HPDE6-E6E7 (cell line): ENCODE data around the gene SMC5.
"Not testable (repeated sequence)": the region's sequence is repeated elsewhere in the genome, so short reads cannot be mapped to it uniquely, and the experiment has no call there.

Experiments used
- DNase-seq: peaks from one replicate; pipeline ENCODE4 v3.0.0; 2011; ENCODE audit warnings: missing footprints; ENCODE audit errors: extremely low spot score

Gene SMC5

DNA sequence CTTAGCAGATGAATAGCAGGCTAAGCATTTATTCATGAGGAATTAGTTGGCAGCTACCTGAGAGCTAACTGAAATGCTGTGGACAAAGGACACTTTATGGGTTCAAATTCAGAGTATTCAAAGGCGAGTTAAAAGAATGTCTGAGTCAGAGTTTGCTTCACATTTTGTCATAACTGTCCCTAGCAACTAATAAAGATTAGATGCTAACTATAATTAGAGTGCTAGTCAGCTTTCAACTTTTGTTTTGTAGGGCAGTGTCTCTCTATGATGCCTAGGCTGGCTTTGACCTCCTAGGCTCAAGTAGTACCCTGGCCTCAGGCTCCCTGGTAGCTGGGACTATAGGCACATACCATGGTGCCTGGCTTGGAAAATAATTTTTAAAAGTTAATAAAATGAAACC is 4.6 kb downstream of the SMC5 start:
- no peak for DNase-seq

DNA sequence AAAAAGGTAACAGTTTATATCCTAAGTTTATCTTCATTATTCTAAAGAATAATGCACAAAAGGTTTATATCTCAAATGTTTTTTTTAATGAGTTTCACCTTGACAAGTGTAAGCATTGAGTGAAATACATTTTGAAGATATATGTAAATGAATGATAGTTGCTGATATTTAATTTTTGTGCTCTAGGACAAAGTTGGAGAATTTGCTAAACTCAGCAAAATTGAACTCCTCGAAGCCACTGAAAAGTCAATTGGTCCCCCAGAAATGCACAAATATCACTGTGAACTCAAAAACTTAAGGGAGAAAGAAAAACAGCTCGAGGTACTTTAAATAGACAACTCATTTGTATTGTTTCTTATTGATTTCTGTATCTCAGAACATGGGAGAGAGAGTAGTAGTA is 19.5 kb downstream of the SMC5 start:
- DNase-seq: no peak

DNA sequence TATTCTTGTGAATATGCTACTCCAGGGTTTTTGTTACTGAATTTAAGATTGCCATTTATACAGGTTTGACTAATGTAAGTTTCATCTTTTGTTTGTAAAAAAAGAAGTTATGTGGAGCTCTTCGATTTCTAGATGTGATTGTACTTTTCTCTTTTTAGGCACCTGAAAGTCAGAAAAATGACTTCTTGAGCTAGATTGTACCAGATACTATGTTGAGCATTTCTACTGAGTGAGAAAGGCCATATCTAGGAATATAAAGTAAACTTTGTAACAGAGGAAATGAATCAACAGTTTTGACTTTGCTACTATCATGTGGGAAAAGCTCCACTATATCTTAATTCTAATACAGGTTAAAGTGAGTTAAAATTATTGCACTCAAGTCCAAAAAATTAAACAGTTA is 25.1 kb downstream of the SMC5 start:
- no peak for DNase-seq

DNA sequence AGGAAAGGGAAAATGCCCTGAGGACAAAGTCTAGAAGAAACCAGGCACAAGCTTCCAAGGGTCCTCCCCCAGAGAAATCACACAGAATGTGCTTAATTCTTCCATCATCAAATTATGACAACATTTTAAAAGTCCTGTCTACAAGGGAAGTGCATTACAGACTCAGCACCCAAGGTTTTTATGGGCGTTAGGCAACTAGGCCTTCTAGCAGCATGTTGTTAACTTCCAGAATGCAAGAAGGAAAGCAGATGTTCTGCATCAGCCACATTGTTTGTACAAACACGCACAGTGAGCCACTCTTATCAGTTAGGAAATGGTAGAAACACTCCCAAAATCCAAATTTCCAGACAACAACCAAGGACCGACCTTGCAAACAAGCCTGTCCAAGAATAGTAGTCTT is 26.5 kb downstream of the SMC5 start:
- no peak for DNase-seq

DNA sequence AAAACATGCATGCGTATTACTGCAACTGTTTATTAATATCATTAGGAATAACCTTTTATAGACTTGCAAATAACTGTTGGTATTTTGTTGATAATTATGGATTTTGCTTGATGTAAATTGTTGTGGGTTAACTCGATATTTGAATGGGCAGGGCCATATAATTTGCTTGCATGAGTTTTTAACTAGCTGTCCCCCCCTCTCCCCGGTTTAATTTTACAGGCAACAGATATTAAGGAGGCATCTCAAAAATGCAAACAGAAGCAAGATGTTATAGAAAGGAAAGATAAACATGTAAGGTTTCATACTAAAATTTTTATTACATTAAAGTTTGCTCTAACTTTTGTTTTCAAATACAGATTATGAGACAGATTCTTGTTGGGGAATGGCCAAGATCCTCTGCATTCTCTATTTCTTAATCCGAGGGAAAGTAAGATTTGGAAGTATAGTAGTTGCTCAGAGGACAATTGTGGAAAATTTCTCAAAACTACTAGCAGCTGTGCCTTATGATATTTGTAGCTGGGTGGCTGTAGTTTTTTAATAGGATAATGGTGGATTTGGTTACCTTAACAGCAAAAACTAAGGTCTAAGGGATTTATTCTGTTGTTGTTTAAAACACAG is 27.3 kb downstream of the SMC5 start:
- DNase-seq: no peak

DNA sequence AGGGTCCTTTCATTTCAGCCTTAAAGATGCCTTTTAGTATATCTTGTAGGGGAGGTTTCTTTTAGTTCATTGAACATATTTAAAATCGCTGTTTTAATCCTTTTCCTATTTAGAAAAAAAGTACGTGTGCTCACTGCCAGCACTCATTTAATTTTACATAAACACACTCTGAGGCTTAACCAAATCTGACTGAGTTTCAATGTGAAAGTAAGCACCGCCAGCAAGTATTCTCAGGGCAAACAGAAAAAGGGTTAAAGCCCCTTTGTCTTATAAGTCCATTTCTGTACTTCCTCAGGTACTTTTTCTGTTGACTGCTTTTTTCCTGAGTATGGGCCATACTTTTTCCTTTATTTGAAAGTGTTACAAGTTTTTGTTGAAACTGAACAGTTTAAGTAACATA is 31.8 kb downstream of the SMC5 start:
- DNase-seq: no peak

DNA sequence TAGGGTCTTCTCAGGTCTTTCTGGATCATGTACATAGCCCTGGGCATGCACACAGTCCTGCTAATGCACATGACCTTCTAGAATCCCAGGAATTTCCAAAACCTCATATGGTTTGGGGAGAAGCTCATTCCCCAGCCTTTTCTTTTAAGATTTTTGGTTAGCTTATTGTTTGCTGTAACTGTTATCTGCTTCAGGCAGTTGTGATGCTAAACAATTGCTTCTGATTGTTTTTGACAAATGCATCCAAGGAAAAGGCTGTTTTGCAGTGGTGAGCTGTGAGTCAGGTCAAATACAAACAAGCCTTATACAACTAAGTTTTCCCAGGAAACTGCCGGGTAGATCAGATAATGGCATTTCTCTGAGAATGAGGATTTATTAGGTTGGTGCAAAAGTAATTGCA is 32.7 kb downstream of the SMC5 start:
- no peak for DNase-seq

DNA sequence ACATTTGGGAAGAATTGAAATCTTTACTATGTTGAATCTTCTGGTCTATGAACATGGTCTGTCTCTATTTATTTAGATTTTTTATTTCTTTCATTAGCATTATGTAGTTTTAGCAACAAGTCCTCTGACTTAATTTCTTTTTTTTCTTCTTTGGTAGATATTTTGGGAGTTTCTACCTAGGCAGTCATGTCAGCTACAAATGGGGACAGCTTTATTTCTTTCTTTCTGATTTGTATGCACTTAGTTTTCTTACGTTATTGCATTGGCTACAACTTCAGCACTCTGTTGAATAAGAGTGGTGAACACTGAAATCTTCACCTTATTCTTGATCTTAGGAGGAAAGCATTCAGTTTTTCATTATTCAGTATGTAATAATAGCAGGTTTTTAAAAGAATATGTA is 33.5 kb downstream of the SMC5 start:
- DNase-seq: no peak

DNA sequence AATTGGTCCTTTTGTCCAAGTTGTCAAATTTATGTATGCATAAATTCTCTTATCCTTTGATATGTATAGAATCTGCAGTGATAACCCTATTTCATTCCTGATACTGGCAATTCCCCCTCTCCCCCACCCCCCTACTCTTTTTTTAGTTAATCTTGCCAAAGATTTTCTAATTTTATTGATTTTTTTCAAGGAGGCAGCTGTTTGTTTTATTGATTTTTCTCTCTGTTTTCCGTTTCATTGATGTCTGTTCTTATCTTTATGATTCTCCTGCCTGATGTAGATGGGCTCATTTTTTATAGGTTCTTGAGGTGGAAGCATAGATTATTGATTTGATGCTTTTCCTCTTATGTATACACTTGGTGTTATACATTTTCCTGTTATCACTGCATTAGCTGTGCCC is 34.4 kb downstream of the SMC5 start:
- no peak for DNase-seq

DNA sequence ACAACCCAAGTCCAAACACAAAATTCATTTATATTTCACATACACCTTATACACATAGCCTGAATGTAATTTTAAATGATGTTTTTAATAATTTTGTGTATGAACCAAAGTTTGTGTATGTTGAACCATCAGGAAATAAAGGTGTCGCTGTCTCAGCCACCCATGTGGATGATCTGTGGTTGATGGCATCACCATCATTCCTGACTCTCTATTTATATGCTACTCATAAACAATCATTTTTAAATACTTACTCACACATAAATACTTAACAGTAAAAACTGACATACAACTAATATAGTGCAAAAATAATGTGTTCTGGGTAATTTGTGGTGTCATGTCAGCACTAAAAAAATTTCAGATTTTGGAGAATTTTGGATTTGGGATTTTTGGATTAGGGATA is 38.4 kb downstream of the SMC5 start:
- no peak for DNase-seq

DNA sequence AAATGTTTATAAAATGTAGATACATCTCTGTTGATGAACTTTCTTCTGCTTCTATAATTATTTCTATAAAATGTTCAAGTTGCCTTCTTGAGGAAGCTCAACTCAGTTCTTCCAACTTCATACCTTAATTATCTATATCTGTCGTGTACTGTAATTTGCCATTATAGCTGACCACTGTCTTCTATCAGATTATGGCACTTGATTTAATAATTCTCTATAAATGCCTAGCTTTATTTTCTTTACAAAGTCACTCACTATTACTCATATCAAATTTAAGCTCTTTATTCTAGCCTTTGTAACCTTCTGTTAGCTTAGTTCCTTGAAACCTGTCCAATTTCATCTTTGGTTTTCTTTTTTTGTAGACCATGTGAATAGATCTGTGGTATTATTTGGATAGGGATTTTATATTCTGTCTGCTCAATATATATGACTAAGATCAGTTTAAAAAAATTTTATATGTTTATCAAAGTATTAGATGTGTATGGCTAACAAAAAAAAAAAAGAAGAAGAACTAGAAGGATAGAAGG is 39.5 kb downstream of the SMC5 start:
- no peak for DNase-seq

DNA sequence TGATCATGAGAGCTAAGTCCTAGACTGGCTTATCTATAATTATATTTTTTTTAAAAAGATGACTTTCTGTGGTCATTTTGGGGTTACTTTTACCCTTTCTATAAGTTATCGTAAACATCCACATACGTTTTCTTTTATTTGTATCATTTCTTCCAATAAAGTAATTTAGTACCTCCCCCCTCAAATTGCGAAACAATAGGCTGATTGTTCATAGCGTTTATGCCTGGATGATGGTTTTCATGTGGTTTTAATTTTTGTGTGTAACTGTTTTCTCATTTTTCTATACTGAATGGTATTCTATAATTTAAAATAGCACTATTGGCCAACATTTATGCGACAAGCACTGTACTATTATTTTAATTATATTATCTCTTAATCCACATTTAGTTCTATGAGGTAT is 44.5 kb downstream of the SMC5 start:
- DNase-seq: no peak

DNA sequence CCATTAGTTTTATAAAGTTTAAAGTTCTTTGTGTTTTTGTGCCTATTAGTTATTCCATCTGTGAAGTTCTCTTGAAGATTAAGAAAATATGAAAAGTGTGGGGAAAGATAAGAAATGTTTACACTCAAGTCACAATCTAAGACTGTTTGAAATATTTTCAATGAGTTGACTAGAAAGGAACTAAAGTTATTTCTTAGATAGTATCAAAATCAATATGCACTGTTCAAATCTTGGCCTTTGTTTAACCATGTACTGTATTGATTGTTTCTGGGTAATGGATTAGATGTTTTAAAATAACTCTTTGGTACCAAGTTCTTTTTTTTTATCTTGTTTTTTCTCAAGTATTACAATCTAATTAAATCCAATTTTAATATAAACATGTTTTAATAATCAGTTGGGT is 46.0 kb downstream of the SMC5 start:
- no peak for DNase-seq

DNA sequence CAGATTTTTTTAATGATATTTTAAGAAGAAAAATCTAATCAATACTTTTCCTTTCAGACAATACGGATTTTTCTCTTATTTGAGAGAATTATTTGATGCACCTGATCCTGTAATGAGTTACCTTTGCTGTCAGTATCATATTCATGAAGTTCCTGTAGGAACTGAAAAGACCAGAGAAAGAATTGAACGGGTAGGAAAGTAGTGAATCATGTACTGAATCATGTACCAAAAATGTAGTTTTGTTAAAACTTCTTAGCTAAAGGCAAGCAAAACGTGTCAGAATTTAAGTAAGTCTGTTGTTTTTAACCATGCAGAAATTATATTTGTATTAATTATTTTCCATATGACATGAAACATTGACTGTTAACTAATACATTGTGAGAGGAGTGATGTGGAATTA is 56.6 kb downstream of the SMC5 start:
- DNase-seq: no peak

DNA sequence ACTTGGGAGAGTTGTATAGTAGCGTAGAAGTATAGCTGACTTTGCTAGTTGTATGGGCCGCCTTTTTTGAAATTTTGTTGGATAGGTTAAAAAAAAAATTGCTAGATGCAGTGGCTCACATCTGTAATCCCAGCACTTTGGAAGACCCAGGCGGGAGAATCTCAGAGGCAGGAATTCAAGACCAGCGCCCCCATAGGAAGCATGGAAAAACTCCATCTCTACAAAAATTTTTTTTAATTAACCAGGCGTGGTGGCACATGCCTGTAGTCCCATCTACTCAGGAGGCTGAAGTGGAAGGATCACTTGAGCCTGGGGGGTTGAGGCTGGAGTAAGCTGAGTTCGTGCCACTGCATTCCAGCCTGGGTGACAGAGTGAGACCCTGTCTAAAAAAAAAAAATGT is 59.2 kb downstream of the SMC5 start:
- DNase-seq: no peak

DNA sequence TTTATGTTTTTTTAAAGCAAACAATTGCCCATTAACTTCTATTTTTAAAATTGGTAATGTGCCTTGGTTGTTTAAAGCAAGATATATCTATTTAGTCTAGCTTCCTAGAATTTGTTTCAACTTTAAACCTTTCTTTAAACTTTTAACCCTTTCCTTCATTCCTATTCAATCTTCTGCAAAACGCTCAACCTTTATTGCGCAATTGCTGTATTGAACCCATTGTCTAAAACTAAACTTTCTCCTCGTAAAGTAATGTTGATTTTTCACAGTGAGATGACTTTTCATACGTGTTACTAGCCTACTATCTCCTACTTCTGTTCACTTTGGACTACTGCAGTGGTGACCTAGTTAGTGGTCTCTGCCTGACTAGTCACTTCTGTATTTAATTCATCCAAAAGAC is 63.3 kb downstream of the SMC5 start:
- DNase-seq: no peak

DNA sequence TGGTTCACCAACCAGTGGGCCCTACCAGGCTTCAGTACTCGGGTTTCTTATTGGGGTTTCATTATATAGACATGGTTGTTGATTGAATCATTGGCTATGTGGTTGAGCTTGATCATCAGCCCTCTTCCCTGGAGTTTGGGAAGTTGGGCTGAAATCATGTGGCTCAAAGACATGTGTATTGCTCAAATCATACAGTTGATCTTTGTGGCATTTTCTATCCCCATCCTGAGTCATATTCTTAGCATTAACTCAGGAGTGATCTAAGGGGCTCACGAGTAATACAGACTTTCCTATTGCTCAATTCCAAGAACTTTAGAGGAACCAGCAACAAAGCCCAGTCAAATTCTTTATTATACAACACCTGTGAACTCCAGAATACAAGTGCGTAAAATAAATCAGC is 66.2 kb downstream of the SMC5 start:
- no peak for DNase-seq

DNA sequence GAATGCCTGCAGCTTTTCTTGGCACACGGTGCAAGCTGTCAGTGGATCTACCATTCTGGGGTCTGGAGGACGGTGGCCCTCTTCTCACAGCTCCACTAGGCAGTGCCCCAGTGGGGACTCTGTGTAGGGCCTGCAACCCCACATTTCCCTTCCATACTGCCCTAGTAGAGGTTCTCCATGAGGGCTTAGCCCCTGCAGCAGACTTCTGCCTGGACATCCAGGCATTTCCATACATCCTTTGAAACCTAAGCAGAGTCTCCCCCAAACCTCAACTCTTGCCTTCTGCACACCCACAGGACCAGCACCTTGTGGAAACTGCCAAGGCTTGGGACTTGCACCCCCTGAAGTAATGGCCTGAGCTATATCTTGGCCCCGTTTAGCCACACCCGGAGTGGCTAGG is 69.8 kb downstream of the SMC5 start:
- not testable (repeated sequence) for DNase-seq

DNA sequence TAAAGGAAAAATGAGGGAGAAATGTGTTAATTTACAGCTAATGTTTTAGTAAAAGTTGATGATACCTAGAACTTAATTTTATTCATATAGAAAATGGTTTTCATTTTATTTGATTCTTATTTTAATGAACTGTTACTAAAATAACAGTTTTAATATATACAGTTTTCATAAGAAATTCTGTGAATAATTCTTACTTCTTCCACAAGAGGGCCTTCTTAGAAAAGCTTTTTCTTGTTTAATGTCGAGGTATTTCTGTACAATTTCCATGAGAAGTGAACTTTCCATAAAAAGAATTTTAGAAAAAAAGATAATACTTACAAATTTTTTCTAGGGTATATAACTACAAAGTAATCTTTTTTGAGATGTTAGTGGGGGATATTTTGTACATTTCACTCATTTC is 81.8 kb downstream of the SMC5 start:
- no peak for DNase-seq

DNA sequence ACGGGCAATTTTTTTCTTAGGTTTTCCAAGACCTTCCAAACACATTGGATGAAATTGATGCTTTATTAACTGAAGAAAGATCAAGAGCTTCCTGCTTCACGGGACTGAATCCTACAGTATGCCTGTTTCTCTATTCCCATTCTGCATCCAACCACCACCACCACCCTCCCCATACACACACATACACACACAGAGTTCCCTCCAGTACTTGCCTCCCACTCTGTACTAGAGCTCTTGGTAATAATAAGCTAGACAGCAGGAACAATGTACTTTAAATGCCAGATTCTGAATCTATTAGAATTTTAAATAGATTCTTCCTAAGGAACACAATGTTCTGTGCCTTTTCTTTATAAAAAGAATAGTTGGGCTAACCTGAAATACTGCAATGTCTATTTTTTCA is 88.3 kb downstream of the SMC5 start:
- no peak for DNase-seq

DNA sequence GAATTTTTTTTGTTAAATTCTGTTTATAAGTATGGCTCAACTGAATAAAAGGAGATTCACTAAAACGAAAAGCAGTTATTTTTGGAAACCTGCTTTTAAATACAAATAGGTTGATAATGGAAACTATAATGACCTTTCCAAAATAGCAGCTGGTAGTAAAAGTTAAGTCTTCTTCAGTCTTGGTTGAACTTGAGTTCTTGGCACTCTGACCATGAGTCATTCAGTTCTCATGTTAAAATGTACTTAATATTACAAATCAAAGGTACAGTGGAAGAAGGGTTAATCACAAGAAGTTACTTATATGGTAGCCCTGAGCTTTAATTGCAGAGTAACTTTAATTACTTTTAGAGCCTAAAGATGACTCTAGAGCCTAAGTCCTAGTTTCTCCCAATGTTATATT is 93.6 kb downstream of the SMC5 start:
- no peak for DNase-seq

DNA sequence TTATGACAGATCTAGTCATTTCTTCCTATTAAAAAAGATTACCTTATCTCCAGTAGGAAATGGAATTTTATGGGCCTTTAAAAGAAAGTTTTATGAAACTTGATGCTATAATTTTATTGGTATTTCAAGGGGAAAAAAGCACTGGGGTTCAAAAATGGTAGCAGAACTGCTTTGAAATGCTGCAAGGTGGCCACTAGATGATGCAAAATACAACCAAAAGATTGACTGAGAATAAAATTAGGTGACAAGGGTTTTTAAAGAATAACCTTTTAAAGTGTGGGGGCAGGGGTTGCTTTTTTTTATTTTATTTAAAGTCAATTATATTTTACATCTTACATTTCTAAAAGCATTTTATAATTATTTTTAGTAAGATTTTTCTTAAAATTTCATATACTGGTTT is 94.0 kb downstream of the SMC5 start:
- DNase-seq: no peak

DNA sequence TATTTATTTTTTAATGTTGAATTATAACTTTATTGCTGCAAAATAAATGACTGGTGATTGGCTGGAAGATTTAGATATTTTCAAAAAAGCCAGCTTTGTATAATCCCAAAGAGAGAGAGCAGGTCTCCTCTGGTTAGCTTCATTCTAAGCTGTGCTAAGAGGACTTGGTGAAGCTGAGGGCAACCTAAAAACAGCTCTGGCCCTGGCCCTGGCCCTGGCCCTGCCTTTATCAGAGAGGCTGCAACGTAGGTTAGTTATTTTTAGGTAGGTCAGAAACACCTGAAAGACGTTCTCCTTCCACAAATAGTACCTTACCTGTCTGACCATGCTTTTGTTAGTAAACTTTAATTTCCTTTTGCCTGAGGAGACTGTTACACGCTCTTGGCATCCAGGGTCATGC is 97.0 kb downstream of the SMC5 start:
- DNase-seq: no peak

DNA sequence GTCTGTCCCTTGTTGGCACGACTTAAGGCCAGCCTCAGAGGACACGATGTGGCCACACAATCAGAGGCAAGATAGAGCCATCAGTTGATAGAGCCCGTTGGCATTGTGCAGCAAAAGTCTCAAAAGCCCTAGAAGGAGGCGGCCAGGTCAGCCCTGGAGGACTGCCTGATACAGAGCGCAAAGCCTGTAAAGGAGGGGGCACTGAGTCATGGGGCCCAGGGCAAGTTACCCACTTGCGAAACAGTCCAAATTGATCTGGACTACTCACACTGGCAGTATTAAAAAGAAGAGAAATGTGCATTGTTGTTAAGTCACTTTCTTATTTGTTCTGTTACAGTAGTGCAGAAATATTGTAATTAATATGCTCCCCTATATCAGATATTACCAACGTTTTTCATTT is 104.2 kb downstream of the SMC5 start:
- DNase-seq: peak; percentile 15
